SH-SY5Y (cell line): Measurements from ENCODE around the gene TRPM5.

ENCODE experiments used
- GATA2 ChIP-seq: IDR thresholded peaks from 2 replicates; pipeline ENCODE4 v1.6.1; 2011; ENCODE audit warnings: mild to moderate bottlenecking, low read depth, low read length
- GATA3 ChIP-seq: IDR thresholded peaks from 2 replicates; pipeline ENCODE4 v1.6.1; 2011; ENCODE audit warnings: low read depth, mild to moderate bottlenecking, low read length, moderate library complexity

DNA sequence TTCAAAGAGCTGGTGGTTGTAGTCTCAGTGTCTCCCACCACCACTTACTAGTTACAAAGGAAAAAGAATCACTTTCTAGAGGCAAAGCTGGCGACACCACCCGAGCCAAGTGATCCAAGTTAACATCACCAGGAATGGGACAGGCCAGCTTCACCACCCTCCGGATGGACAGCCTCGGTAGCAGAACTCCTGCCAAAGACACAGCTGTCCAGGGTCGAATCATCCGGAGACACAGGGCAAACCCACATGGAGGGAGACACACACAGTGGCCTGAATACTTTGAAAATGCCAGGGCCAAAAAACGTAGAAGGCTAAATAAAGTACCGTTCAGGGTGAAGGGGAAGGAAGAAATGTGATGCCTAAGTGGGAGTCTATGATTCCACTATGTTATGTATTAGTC lies 33.6 kb upstream of the TRPM5 start:
- TF ChIP-seq GATA3 (no peak), GATA2 (no peak)
